HG02938 (cell line): ENCODE data around the gene CD207.

Experiments
- ATAC-seq: cut with Tn5 transposase; IDR thresholded peaks from one replicate; pipeline ENCODE4 v1.9.1; 2021; ENCODE audit warnings: mild to moderate bottlenecking, moderate library complexity; ENCODE audit not compliant: unreplicated experiment

CD207 gene

GRCh38 chr2:70795164-70795995 lies 40.2 kb downstream of the CD207 start:
- ATAC-seq: no peak

GRCh38 chr2:70793450-70793849 lies 42.2 kb downstream of the CD207 start:
- ATAC-seq: no peak

- no peak for ATAC-seq
Measured at GRCh38 chr2:70790136-70790828, 45.3 kb downstream of the CD207 start, which contains the start of gene FIGLA. TSS of gene FIGLA (minus strand) at chr2:70790643. CDS start at chr2:70790638, 5 bp downstream.

GRCh38 chr2:70789304-70790135 lies 46.1 kb downstream of the CD207 start:
- no peak for ATAC-seq

- no peak for ATAC-seq
Measured at GRCh38 chr2:70785137-70785911, 50.3 kb downstream of the CD207 start.

- no peak for ATAC-seq
Measured at GRCh38 chr2:70784320-70784719, 51.3 kb downstream of the CD207 start.
